ENCODE data around the gene HHIPL1.

DNA sequence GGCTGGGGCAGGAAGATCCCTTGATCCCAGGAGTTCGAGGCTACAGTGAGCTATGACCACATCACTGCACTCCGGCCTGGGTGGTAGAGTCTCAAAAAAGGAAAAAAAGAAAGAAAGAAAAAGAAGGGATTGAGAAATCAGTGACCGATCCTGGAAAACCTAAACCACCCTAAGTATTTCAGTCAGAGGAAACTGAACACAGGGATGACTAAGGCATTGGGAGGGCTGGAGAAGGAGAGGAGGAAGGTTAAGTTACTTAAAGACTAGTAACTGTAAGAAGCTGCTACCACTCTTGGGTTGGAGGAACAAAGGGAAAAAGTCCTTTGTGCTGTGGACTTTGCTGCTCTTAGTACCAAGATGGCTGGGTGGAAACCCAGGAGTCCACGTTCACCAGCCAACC lies 10.6 kb downstream of the HHIPL1 start:
- TF ChIP-seq, protein P1, sequence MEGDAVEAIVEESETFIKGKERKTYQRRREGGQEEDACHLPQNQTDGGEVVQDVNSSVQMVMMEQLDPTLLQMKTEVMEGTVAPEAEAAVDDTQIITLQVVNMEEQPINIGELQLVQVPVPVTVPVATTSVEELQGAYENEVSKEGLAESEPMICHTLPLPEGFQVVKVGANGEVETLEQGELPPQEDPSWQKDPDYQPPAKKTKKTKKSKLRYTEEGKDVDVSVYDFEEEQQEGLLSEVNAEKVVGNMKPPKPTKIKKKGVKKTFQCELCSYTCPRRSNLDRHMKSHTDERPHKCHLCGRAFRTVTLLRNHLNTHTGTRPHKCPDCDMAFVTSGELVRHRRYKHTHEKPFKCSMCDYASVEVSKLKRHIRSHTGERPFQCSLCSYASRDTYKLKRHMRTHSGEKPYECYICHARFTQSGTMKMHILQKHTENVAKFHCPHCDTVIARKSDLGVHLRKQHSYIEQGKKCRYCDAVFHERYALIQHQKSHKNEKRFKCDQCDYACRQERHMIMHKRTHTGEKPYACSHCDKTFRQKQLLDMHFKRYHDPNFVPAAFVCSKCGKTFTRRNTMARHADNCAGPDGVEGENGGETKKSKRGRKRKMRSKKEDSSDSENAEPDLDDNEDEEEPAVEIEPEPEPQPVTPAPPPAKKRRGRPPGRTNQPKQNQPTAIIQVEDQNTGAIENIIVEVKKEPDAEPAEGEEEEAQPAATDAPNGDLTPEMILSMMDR (IDR thresholded peaks at IDR 0.05) = no peak
- no peak for TF ChIP-seq POLR2A (IDR thresholded peaks at IDR 0.05)
